Measurements from ENCODE around the gene MPO. TPM values are rescaled to one million over a fixed set of nuclear protein-coding genes. Genes with fewer than 3 reads are reported as not detected.

The MPO gene
- not detected in 2 replicates for total RNA-seq

GRCh38 chr17:58280480-58281217 lies at the start of gene MPO:
Gene MPO (minus strand): TSS chr17:58280935. CDS start chr17:58280758, 177 bp downstream.

GRCh38 chr17:58328195-58329034 lies 47.7 kb upstream of the MPO start, which contains the start of gene TSPOAP1:
Gene TSPOAP1 (minus strand): TSS chr17:58328795. CDS start chr17:58327920, 875 bp downstream.

GRCh38 chr17:58238147-58238634 lies 42.5 kb downstream of the MPO start, which contains the start of gene LPO:
Gene LPO (plus strand): TSS chr17:58238584. CDS start chr17:58242980, 4,396 bp downstream.

Other genes starting within 250 kb of the MPO start
- gene DYNLL2, start 197.5 kb downstream of the MPO start, total RNA-seq: 13.0 and 15.1 TPM in 2 replicates
- gene OR4D1, start 132.6 kb downstream of the MPO start, total RNA-seq: not detected in 2 replicates
- gene OR4D2, start 114.0 kb downstream of the MPO start, total RNA-seq: not detected in 2 replicates
- not detected in 2 replicates for gene EPX, start 88.2 kb downstream of the MPO start, total RNA-seq
- 11.2 and 15.1 TPM in 2 replicates for gene MKS1, start 61.7 kb downstream of the MPO start, total RNA-seq
- not detected in 2 replicates for gene LPO, start 42.4 kb downstream of the MPO start, total RNA-seq
- gene TSPOAP1, start 47.9 kb upstream of the MPO start, total RNA-seq: 1.9 and 2.1 TPM in 2 replicates
- 32.1 and 33.3 TPM in 2 replicates for gene SUPT4H1, start 71.3 kb upstream of the MPO start, total RNA-seq
- 0.12 and 0.32 TPM in 2 replicates for gene RNF43, start 136.6 kb upstream of the MPO start, total RNA-seq
- under 0.01 TPM in 1 of 2 replicates, not detected in the other for gene HSF5, start 207.5 kb upstream of the MPO start, total RNA-seq
- gene MTMR4, start 233.7 kb upstream of the MPO start, total RNA-seq: 93.5 and 95.3 TPM in 2 replicates

All from hair follicle dermal papilla cell (primary cell).